HL-60 (cell line): Measurements from ENCODE around the gene CNTRL.
A peak's percentile ranks its signal among the peaks of the same experiment; 100 is the strongest.

ENCODE experiments used
- DNase-seq, 2 experiments: peaks; one replicate each; pipeline ENCODE4 v3.0.0-alpha.2; 2010 to 2020; ENCODE audit warnings: low read depth in 1 of 2, low spot score in 1 of 2
- H3K27ac ChIP-seq: fragments of 250-450 bp; sonication (Bioruptor Pico); replicated peaks from 2 replicates; pipeline ENCODE4 v1.5.1; 2020; ENCODE audit warnings: mild to moderate bottlenecking, moderate library complexity
- H3K27me3 ChIP-seq: fragments of 250-450 bp; sonication (Bioruptor Pico); 2 replicates; pipeline ENCODE4 v1.5.1; 2021; ENCODE audit warnings: mild to moderate bottlenecking, moderate library complexity; ENCODE audit not compliant: insufficient read depth, poor library complexity, severe bottlenecking
- H3K4me3 ChIP-seq: replicated peaks from 2 replicates; pipeline ENCODE4 v1.5.1; 2011; ENCODE audit warnings: mild to moderate bottlenecking, control low read depth, low read length; ENCODE audit not compliant: insufficient read depth
- CTCF ChIP-seq: IDR thresholded peaks from one replicate; pipeline ENCODE4 v1.5.1; 2011; ENCODE audit warnings: low read length, control low read depth, inconsistent platforms; ENCODE audit not compliant: insufficient read depth
- GABPA ChIP-seq: IDR thresholded peaks from 2 replicates; pipeline ENCODE4 v1.6.1; 2012; ENCODE audit warnings: low read depth
- POLR2AphosphoS5 ChIP-seq: IDR thresholded peaks from 2 replicates; pipeline ENCODE4 v1.6.1; 2012; ENCODE audit warnings: low read depth
- REST ChIP-seq: IDR thresholded peaks from 2 replicates; pipeline ENCODE4 v1.6.1; 2012; ENCODE audit warnings: low read depth; ENCODE audit not compliant: insufficient replicate concordance
- SPI1 ChIP-seq: IDR thresholded peaks from 2 replicates; pipeline ENCODE4 v1.6.1; 2012; ENCODE audit warnings: low read depth, mild to moderate bottlenecking, borderline replicate concordance

The CNTRL gene

DNA sequence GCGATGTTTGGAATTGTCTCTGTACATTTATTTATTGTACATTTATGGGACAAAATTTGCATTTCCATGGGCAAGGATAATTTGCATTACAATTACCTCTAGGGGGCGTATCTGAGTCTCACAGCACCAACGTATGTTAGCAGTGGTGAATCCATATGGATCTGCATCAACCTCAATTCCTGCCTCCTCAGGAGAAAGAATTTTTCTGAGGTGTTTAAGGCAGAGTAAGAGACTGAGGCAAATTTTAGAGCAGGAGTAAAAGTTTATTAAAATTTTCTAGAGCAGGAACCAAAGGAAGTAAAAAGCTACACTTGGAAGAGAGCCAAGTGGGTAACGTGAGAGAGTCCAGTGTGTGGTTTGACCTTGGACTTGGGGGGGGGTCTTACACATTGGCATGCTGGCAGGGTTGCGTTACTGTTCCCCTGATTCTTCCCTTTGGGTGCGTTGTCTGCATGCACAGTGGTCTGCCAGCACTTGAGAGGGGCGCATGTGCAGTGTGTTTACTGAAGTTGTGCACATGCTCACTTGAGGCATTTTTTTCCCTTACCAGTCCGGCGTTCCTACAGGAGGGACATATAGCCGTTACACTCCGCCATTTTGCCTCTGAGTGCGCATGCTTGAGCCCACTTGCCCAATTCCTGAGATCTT, 147.9 kb downstream of the CNTRL start:
- Histone ChIP-seq H3K4me3 (no peak overlapping the region), H3K27ac (no peak overlapping the region), H3K27me3 (no peaks in the 10 kb centered on the region)
- peak; percentile 42 for TF ChIP-seq CTCF
- TF ChIP-seq GABPA: no peak
- no peak for TF ChIP-seq SPI1
- TF ChIP-seq REST: no peak
- DNase-seq: no peak

DNA sequence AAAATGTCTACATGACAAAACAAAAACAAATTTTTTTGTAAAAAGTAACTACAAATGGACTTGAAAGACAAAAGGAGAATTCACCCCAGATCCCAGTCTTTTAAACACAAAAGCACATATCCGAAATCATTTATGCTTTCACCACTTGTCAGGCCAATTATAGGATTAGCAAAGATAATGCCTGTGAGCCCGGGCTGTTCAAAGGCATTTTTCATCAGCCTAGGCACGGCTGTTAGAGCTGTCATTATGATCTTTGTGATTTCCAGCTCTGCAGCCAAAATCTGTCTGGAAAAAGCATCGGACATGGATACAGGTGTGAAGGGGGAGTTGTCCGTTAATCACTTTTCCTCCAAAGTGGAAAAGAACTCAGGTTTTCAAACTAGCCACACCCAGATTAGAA, 150.5 kb downstream of the CNTRL start:
- no peak for DNase-seq
- TF ChIP-seq SPI1: no peak
- TF ChIP-seq CTCF: no peak
- no peak for TF ChIP-seq GABPA
- TF ChIP-seq REST: no peak
- no peak for TF ChIP-seq POLR2AphosphoS5
- H3K27me3 ChIP-seq: no peaks in the 10 kb centered on the region

GRCh38 chr9:121226175-121226574, 151.4 kb downstream of the CNTRL start:
- no peak for DNase-seq
- Histone ChIP-seq H3K27me3 (no peaks in the 10 kb centered on the region), H3K4me3 (no peak overlapping the region), H3K27ac (no peak overlapping the region)
- TF ChIP-seq GABPA (no peak), REST (no peak), POLR2AphosphoS5 (no peak), CTCF (no peak), SPI1 (no peak)

More for the DNA sequence above, 150.5 kb downstream of the CNTRL start:
- H3K4me3 ChIP-seq: no peak overlapping the region
- no peak overlapping the region for H3K27ac ChIP-seq
